ENCODE results near the gene BIK.

- TF ChIP-seq CTCF (IDR thresholded peaks at IDR 0.05) (no peak), POLR2A (IDR thresholded peaks at IDR 0.05) (no peak)
Measured at GRCh38 chr22:43085658-43086606, 24.6 kb upstream of the BIK start.
